Body of pancreas (tissue), 4 donors: Measurements from ENCODE around the gene TBCA.

Experiments
- CTCF ChIP-seq, 7 experiments: fragments of 450-650 bp in 4 of 7; fragments of 200-600 bp in 3 of 7; sonication (generic) in 3 of 7; IDR thresholded peaks; one replicate each; pipeline ENCODE4 v1.5.1; 2016 to 2019; ENCODE audit warnings: antibody characterized with exemption in 7 of 7
- POLR2A ChIP-seq, 3 donors: fragments of 450-650 bp; IDR thresholded peaks; one replicate each; pipeline ENCODE4 v1.6.1; 2016; ENCODE audit warnings: antibody characterized with exemption in 3 of 3, mild to moderate bottlenecking in 2 of 3

GRCh38 chr5:77785229-77785628, 9.1 kb upstream of the TBCA start:
- TF ChIP-seq CTCF (IDR thresholded peaks at IDR 0.05) (no peak), POLR2A (IDR thresholded peaks at IDR 0.05) (no peak)
